ENCODE data around the gene ACAD11. TPM values are rescaled to one million over a fixed set of nuclear protein-coding genes. Genes with fewer than 3 reads are reported as not detected.
"Not testable (repeated sequence)": the region's sequence is repeated elsewhere in the genome, so short reads cannot be mapped to it uniquely, and the experiment has no call there.

Gene ACAD11
- total RNA-seq, 1 donor from 2014 or later, result 10.3 TPM

DNA sequence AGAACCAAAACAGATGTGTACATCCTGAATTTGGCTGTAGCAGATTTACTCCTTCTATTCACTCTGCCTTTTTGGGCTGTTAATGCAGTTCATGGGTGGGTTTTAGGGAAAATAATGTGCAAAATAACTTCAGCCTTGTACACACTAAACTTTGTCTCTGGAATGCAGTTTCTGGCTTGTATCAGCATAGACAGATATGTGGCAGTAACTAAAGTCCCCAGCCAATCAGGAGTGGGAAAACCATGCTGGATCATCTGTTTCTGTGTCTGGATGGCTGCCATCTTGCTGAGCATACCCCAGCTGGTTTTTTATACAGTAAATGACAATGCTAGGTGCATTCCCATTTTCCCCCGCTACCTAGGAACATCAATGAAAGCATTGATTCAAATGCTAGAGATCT, 59.0 kb downstream of the ACAD11 start:
- not testable (repeated sequence) for DNase-seq (ENCODE audit: low read depth in 2 of 2)

DNA sequence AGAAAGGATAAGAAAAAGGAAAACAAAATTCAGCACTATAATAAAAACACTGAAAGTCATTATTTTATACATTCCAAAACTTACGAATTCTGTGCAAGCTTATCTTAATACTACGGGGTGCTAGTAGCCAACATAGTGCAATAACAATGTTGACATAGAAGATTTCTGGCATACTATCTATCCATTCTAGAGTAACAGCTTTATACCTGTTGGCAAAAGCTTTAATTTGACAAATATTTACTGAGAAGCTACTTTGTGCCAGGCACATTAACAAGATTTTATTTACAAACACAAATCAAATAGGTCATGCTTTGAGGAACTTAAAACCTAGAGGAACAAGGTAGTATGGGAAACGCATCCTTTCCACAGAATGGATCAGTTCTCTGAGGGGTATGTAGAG, 61.4 kb downstream of the ACAD11 start:
- no peak for DNase-seq (ENCODE audit: low read depth in 2 of 2)

DNA sequence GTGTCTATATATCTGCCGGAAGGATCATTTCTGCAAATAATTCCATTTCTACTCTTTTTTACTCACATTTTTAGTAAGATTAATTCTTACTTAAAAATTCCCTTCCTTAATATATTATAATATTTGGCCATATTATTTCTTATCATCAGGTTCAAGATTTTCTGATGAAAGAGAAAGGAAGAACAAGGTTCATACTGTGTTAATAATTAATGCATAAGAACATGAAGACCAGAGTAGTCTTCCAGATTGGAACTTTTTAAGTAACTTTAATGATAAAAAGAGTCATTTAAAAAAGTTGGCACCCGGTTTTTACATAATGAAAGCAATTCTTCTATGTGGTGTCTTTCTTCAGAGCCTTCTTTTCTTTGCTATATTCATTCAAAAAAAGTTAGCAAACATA, 61.9 kb downstream of the ACAD11 start:
- DNase-seq (ENCODE audit: low read depth in 2 of 2), result no peak

DNA sequence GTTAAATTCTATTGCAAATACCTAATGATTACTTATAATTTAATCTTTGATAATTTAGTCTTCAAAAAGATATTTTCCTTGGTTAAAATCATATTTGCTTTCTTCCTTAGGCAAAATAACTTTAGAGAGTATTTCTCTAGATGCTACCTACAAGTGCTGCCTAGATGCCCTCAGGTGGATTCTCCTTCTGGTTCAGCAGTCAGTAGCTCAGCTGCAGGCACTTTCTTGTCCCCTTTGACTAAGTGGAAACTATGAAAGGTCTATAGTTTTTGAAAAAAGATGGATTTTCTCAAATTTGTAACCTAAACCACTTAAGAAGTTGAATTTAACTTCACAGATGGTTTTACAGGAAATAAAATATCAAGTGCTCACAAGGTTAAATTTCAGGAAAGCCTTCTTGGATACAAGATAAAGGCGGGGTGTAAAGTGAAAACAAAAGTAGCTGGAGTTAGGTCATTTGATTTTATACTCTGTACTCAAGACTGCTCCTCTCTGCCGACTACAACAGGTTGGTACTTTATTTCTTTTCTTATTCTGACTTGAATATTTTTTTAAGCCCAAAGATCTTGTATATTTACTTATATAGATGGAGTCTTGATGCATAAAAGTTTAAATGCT, 62.7 kb downstream of the ACAD11 start, which contains the start of gene ACKR4:
ACKR4 (plus strand) TSS at position 455 of the 618 bp plus-strand sequence. CDS start 3,128 bp downstream, outside the sequence.
- peak in 1 of 2 donors; percentile 65 for DNase-seq (ENCODE audit: low read depth in 2 of 2)

DNA sequence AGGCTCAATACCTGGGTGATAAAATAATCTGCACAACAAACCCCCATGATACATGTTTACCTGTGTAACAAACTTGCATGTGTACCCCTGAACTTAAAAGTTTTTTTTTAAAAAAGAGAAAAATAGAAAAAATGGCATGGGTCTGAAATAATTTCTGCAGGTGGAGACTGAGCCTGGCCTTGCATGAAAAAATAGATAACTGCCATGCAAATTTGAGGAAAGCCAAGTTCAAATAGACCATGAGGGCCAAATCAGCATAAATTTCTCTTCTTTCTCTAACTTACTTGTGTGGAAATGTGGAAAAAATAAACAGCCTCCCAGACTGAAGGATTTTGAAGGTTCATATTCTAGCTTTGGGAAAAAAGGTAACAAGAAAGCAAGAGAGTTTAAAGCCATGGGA, 63.3 kb downstream of the ACAD11 start:
- DNase-seq (ENCODE audit: low read depth in 2 of 2), result no peak

DNA sequence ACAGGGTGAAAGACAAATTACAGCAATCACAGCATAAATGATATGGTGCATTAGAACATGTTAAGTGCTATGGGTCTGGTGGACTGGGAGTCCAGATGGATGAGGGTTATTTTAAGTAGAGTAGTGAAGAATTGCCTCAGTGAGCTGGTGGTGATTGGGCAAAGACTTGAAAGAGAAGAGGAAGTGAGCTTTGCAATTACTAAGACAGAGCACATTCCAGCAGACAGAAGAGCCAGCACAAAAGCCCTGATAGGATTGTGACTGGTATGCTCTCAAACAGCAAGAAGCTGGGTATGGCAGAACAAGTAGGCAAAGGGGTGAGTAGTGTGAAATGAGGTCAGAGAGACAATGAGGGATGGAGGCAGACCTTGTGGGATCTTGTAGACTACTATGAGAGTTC, 64.6 kb downstream of the ACAD11 start:
- DNase-seq (ENCODE audit: low read depth in 2 of 2), result peak in 1 of 2 donors; percentile 70

DNA sequence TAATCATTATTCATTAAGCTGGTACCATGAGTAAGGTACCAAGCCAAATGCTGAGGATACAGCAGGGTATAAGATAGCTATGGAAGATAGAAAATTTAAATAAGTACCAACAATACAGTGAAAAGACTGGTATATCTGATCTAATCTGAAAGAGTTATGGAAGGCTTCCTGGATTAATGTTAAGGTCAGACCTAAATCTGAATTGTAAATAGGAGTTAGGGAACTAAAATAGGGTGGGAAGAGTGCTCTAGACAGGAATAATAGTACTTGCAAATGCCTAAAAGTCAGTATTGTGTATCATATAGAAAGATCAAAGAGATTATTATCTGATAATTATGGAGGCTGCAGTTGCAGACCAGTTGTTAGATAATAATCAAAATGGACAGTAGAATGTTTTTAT, 65.1 kb downstream of the ACAD11 start:
- DNase-seq (ENCODE audit: low read depth in 2 of 2), result no peak

DNA sequence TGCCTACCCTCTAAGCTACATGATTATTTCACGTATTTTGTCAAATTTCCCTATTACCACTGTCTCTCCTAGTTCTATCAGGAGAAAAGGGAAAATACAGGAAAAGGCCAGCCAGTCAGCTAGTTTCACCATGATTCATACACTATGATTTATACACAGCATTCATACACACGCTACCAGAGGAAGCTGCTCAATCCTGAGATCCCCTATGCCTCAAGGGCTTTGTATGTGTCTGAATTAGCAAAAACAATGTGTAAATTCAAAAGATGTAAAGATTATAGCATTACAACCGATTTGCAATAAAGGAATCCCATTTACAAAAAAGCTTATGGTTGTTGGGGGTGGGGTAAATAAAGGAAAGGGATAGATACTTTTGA, 65.7 kb downstream of the ACAD11 start:
- DNase-seq (ENCODE audit: low read depth in 2 of 2), result peak; percentile 78 to 88

DNA sequence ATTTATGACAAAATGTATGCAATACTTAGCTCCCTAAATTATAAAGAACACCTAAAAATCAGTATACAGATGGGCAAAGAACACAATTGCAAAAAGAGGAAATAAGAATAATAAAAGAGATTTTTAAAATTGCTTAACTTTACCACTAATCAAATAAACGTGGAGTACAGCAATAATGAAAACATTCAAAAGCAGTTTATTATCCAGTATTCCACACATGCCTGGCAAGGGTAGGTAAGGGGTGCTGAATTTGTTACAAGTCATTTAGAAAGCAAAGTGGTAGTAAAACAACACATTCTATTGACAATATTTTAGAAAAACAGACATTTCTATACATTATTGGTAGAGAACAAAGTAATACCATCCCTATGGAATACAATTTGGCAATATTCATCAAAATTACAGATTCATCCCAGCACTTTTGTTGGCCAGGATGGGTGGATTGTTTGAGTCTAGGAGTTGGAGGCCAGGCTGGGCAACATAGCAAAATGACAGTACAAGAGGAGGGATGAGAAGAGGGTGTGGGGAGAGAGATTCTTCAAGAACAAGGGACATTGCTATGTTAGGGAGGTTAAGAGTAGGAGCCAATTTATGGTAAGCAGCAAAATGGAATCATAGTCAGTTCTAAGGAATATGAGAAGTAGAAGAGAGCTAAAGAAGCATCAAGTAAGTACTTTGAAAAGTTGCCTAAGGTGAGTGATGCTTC, 66.2 kb downstream of the ACAD11 start:
- DNase-seq (ENCODE audit: low read depth in 2 of 2), result no peak

DNA sequence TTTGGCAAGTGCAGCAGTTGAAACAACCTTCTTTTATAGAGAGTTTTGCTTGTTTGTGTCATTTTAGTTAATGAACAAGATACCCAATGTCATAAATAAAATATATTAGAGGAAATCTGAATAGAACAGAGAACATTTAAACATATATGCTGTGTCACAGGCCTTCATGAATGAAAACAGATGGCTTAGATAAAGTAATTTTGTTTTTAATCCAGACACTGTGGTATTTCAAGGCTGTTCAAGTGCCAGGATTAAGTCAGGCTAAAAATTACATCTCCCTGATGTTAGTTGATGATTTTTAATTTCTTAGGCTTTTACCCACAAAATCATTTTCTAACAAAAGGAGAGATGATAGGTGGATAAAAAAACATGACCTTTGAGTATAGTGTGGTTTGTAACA, 67.4 kb downstream of the ACAD11 start:
- no peak for DNase-seq (ENCODE audit: low read depth in 2 of 2)

DNA sequence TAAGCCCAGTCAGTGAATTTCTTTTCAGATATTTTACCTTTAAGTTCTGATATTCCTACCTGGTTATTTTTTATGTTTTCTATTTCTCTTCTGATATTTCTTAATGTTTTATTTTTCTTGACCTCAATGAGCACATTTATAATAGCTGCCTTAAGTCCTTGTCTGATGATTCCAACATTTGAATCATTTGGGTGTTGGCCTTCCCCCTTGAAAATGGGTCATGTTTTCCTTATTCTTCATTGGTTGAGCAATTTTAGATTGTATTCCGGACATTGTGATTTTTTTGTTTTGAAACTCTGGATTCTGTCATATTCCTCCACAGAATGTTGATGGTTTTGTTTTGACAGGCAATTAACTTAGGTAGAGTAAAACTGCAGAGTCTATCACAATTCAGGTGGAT, 72.2 kb downstream of the ACAD11 start:
- DNase-seq (ENCODE audit: low read depth in 2 of 2), result no peak

DNA sequence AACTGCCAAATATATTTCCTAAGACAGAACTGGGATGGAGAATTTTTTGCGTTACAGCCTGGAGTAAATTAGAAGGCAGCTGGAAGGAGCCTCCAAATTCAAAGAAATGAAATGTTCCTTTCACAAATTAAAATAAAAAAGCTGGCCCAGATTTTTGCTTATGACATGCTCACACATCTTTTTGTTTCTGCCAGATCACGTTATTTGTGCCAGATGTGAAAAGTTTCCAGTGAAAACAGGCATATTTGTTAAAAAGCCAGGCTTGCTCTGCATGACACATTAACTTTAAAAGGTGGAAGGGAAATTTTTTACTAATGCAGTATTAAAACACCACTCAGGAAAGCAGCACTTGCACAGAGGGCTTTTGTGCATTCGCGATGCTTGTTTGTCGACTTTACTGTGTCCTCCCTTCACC, 85.8 kb downstream of the ACAD11 start:
- peak in 1 of 2 donors; percentile 66 for DNase-seq (ENCODE audit: low read depth in 2 of 2)

DNA sequence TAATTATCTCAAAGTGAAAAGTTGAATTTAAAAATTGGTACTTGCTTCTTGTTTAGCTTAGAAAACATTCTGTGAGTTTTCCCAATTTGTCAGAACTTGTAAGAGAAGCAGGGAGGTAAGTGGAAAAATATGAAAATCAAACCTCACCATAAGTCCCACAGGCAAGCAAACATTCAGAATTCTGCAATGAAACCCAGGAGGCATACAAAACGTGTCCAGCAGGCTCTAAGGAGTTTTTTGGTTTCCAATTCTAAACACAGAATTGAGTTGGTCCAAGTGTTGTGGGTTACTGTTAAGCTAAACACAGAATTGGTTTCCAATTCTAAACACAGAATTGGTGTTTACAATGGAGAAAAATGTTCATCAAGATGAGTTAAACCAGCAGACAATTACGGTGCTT, 89.6 kb downstream of the ACAD11 start:
- DNase-seq (ENCODE audit: low read depth in 2 of 2), result no peak

DNA sequence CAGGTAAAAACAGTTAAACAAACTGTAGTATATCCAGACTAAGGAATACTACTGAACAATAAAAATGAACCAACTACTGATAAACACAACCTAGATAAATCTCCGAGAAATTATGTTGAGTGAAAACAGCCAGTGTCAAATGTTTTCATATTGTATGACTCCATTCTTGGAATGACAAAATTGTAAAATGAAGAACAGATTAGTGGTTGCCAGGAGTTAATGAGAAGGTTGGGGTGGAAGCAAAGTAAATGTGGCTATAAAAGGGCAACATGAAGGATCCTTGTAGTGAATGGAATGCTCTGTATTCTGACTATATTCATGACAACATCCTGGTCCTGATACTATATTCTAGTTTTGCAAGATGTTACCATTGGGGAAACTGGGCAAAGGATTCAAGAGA, 90.0 kb downstream of the ACAD11 start:
- no peak for DNase-seq (ENCODE audit: low read depth in 2 of 2)

DNA sequence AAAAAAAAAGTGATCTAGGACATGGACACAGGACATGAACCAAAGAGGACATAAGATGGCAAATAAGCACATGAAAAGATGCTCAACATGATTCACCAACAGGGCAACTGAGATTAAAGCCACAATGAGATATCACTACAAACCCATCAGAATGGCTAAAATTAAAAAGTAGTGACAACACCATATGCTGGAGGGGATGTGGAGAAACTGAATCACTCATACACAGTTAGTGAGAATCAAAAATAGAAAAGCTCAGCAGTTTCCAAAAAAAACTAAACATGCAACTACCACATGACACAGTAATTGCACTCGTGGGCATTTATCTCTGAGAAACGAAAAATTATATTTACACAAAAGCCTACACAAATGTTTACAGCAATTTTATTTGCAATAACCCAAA, 90.5 kb downstream of the ACAD11 start:
- DNase-seq (ENCODE audit: low read depth in 2 of 2), result peak in 1 of 2 donors; percentile 63

DNA sequence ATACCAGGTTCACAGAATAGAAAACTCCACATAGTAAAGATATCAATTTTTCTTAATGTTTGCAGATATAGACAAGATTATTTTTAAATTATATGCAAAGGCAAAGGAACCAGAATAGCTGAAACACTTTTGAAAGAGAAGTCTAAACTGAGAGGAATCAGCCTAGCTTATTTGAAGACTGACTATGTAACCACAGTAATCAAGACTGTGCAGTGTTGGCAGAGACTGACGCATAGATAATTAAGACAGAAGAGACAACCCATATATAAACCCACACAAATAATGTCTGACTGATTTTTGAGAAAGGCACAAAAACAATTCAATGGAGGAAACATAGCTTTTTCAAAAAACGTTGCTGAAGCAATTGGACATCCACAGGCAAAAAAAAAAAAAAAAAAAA, 91.2 kb downstream of the ACAD11 start:
- no peak for DNase-seq (ENCODE audit: low read depth in 2 of 2)

DNA sequence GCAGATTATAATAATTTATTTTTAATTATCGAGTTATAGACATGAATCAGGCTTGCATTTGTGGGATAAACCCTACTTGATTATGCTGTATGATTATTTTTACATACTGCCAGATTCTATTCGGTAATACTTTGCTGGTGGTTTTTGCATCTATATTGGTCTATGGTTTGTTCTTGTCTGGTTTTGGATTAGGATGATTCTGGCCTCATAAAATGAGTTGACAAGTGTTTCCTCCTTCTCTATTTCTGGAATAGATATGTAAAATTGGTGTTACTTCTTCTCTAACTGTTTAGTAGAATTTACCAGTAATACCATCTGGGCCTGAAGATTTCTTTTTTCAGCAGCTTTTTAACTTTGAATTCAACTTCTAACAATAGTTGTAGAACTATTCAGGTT, 95.5 kb downstream of the ACAD11 start:
- no peak for DNase-seq (ENCODE audit: low read depth in 2 of 2)

DNA sequence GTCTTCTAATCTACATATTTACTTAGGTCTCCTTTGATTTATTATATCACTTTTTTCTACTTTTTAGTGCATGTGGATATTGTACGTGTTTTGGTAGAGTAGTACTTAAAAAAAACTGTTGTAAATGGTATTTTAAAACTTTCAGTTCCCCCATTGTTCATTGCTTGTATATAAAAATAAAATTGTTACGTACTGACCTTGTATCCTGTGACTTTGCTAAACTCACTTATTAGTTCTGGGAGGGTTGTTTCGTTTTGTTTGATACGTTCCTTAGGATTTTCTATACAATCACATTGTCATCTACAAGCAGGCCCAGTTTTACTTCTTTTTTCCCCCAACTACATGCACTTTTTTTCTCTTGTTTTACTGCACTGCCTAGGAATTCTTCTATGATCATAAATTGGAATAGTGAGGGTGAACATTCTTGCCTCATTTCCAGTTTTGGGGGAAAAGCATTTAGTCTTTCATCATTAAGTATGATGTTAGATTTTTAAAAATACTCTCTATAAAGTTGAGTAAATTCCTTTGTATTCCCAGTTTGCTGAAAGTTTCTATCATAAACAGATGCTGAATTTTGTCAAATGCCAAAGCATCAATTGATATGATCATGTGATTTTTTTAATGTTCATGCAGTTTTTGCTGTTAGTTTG, 96.1 kb downstream of the ACAD11 start:
- no peak for DNase-seq (ENCODE audit: low read depth in 2 of 2)

DNA sequence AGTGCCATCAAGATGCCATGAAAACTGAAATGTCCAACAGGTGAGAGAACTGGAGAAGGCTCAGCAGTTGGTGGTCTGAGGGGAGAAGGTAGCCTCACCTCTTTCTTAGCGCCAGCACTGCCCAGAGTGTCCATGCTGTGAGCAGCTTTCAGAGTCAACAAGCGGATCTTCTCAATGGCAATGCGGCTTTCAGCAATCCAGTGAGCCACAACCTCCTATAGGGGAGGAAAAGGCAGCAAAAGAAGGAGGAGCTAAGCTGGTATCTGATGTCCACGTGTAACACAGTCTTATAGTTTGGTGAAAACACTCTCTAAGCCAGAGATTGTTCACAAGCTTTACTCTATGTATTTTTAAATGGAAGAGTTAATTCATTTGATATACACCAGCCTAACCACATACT, 98.6 kb downstream of the ACAD11 start:
- DNase-seq (ENCODE audit: low read depth in 2 of 2), result no peak

DNA sequence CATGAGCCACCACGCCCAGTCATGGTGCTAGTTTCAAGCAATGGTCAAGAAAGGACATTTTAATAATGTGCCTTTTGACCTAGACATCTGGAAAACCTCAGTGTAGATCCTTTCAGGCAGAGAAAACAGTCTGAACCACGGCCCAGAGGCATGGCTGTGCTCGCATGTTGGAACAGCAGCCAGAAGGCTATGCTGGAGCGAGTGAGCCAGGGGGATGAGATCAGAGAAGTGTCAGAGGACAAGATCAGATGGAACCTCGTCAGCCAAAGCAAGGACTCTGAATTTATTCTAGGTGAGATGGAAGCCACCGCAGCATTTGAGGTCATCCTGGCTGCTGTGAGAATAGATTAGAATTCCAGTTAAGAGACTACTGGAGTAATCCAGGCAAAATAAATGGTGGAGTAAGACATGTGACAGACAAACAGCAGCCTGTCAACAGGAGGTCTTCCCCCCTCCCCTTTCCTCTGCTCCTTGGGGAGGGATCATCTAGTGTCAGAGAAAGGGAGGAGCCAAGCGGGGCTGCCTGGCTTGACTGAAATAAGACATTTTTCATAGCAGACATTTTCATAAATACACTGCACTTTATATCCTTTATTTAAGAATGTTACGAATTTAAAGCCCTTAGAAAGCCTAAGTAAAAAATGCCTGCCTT, 103.0 kb downstream of the ACAD11 start:
- DNase-seq (ENCODE audit: low read depth in 2 of 2), result no peak

DNA sequence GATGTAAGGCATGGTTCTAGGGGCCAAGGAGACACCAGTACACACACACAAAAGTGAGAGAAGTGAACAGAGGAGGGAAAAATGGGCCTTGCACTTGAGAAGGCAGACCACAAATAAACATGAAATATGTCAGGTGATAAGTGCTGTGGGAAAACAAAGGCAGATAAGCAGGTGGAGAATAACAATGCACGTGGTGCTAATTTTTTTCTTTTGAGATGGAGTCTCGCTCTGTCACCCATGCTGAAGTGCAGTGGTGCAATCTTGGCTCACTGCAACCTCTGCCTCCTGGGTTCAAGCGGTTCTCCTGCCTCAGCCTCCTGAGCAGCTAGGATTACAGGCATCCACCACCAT, 103.6 kb downstream of the ACAD11 start:
- DNase-seq (ENCODE audit: low read depth in 2 of 2), result not testable (repeated sequence)

DNA sequence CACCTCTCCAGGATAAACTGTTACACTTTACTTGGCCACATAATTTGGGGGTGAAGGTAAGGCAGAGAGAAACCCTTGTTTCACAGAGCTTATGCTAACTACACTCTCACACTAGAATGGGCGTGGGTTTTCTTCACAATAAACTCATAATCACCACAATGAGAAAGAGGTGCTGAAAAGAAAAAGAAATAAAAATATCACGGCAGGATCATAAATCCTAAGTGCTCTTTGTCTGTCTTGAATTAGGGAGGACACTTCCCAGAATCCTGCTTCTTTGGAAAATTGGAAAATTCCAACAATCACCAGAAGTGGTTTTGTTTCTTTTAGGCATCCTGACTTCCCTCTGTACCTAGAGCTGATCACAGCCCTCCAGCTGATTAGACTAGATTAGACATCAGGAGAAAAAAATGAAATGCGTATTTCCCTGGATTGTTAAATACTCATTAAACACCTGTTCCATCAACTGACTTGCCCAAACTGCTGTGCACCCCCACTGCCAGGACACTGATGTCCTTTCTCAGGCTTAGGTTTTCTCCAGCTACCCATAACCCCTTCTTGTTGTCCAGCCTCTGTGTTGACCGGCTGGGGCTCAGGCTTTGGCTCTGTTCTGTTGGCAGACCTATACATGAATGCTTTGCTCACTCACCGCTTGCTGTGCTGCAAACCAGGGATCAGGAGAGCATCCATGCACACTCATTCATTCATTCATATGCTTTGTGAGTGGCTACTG, 104.1 kb downstream of the ACAD11 start:
- DNase-seq (ENCODE audit: low read depth in 2 of 2), result peak in 1 of 2 donors; percentile 76
